ENCODE results near the gene SMIM23.

DNA sequence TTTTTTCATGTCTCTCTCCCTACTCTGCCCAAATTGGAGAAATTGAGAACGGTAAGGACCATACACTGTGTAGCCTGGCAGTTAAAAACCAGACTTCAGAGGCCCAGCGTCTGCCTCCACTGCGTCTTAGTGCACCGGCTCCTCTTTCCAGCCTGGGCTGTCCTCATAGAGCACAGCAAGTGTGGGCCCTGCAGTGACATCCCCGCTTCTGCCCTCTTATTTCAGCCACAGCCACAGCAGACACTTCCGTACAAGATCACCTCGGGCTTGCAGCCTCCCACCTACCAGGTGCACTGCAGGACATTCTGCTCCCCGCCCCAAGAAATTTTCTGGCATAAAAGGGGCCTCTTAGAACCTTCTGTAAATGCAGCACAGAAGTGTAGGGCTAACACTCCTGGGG, 21.4 kb upstream of the SMIM23 start:
- TF ChIP-seq, protein P1, sequence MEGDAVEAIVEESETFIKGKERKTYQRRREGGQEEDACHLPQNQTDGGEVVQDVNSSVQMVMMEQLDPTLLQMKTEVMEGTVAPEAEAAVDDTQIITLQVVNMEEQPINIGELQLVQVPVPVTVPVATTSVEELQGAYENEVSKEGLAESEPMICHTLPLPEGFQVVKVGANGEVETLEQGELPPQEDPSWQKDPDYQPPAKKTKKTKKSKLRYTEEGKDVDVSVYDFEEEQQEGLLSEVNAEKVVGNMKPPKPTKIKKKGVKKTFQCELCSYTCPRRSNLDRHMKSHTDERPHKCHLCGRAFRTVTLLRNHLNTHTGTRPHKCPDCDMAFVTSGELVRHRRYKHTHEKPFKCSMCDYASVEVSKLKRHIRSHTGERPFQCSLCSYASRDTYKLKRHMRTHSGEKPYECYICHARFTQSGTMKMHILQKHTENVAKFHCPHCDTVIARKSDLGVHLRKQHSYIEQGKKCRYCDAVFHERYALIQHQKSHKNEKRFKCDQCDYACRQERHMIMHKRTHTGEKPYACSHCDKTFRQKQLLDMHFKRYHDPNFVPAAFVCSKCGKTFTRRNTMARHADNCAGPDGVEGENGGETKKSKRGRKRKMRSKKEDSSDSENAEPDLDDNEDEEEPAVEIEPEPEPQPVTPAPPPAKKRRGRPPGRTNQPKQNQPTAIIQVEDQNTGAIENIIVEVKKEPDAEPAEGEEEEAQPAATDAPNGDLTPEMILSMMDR (conservative IDR thresholded peaks at IDR 0.05 in 1 of 2, IDR thresholded peaks at IDR 0.05 in 1 of 2; ENCODE audit: low read depth in 1 of 2, low read length in 2 of 2) = no peak
- no peak for TF ChIP-seq EZH2 (IDR thresholded peaks at IDR 0.05; ENCODE audit: low read length, missing control alignments)

Data from fibroblast of lung (primary cell).